T-helper 9 cell (primary cell): Measurements from ENCODE around the gene TOR1A.

ENCODE experiments used
- DNase-seq: peaks from one replicate; pipeline ENCODE4 v3.0.0-alpha.2; 2020
- total RNA-seq, 2 donors: gene quantifications; one replicate each; lab custom pipeline; 2026; lab: John Stamatoyannopoulos, UW

TOR1A gene, protein sequence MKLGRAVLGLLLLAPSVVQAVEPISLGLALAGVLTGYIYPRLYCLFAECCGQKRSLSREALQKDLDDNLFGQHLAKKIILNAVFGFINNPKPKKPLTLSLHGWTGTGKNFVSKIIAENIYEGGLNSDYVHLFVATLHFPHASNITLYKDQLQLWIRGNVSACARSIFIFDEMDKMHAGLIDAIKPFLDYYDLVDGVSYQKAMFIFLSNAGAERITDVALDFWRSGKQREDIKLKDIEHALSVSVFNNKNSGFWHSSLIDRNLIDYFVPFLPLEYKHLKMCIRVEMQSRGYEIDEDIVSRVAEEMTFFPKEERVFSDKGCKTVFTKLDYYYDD
- total RNA-seq: 21.2 to 54.6 reads per million in 2 donors

- peak; percentile 87 for DNase-seq
Observed at GRCh38 chr9:129823935-129824601, at the start of gene TOR1A. TSS of gene TOR1A (minus strand) at chr9:129824136. CDS start at chr9:129824085, 51 bp downstream.

DNA sequence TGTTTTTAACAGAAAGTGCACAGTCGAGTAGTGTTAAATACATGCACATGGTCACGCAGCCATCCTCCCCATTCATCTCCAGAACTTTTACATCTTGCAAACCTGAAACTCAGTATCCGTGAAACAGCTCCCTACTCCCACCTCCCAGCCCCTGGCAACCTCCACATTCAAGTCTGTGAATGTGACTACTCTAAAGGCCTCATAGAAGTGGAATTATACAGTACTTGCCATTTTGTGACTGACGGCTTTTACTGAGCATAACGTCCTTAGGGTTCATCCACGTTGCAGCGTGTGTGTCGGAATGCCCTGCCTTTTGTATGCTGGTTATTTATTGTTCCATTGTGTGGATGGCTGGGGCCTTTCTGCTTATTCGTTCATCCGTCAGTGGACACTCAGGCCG is 47.1 kb upstream of the TOR1A start:
- no peak for DNase-seq

- DNase-seq: no peak
Observed at GRCh38 chr9:129869585-129870501, 45.9 kb upstream of the TOR1A start.

GRCh38 chr9:129868872-129869486 is 45.0 kb upstream of the TOR1A start:
- peak; percentile 87 for DNase-seq

GRCh38 chr9:129868023-129868871 is 44.3 kb upstream of the TOR1A start:
- no peak for DNase-seq

DNA sequence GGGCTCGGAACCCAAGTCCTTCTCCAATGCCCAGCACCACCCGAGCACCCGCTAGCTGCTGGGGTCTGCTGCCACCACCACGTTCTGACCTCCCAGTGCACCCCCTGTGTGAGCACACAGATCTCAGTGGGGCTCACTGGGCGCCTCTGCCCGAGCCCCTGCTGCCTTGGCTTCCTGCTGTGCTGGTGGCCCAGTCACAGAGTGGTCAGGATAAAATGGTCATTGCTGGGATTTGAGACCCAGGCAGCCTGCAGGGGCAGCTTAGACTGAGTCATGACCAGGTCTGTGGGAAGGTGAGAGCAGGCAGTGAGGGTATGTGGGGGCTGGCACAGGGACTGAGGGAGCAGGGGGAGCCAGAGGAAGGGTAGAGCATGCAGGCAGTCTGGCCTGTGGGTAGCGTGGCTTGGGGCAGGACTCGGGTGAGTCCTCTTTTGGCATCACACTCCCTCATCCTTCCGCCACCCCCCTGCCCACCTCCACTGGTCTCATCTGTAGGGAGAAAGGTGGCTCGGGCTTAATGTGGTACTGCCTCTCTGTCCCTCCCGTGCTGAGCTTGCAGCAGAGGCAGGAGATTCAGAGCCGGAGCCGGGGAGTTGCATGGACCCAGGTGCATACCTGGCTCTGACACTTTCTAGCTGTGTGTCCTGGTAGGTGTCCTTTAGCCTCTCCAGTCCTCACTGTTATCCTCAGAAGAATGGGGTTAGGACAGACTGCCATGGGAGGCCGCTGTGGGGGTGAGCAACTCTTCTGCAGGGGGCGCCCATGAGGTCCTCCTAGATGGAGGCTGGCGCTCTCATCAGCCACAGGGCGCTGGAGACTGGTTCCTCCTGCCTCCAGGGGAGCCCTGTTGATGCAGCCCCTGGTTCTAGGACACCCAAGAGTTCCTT is 43.4 kb upstream of the TOR1A start:
- DNase-seq: no peak

DNA sequence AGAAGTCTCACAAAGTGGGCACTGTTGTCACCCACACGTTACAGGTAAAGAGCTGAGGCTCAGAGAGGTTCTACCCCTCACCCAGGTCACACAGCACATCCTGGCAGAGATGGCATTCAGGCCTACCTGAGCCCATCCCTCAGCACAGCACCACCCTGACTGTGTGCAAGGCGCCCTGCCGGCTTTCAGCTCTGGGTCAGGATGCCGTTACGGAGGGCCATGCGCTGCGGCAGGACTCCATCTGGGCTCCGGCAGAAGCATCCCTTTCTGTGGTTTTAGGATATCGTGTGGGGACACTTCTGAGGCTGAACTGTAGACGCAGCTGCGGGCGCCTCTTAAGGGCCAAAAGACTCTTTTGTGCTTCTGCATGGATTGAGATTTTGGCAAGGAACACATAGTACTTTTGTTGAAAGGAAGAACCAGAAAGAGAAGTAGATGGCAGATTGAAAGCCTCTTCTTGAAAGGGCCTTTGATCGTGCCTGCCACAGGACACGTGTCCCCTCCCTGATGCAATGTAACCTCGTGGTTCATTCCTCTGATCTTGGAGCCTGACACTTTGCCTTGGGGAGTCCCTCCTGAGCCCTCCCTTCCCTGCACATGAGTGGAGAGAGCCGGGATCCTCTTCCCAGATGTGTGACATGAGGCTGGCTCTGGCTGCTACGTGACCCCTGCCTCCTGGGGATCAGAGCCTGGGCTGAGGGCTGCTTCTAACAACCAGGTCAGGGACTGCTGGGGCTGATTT is 42.6 kb upstream of the TOR1A start:
- DNase-seq: no peak

DNA sequence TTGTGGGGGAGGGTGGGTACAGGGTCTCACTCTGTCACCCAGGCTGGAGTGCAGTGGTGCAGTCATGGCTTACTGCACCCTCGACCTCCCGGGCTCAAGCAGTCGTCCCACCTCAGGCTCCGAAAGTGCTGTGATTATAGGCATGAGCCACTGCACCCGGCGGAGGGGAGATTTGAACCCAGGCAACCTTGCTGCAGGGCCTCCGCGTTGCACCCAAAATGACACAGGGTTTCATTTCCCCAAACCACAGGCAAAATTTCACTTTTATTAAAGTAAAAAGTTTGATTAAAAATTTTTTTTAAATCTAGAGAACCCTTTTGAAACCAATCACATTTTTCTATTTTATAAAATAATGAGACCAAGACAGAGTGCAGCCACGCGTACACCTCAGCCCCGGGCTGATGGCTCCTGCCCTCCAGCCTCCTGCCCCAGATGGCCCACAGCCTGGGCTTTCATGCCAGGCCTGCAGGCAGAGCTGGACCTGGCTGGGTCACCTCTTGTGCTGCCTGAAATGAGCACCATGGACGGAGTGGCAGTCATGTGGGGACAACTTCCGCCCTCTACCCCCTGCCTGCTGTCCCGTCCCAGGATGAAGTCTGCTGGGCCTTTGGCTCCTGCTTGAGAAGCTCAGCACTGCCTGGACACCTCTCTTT is 41.9 kb upstream of the TOR1A start:
- DNase-seq: no peak

DNA sequence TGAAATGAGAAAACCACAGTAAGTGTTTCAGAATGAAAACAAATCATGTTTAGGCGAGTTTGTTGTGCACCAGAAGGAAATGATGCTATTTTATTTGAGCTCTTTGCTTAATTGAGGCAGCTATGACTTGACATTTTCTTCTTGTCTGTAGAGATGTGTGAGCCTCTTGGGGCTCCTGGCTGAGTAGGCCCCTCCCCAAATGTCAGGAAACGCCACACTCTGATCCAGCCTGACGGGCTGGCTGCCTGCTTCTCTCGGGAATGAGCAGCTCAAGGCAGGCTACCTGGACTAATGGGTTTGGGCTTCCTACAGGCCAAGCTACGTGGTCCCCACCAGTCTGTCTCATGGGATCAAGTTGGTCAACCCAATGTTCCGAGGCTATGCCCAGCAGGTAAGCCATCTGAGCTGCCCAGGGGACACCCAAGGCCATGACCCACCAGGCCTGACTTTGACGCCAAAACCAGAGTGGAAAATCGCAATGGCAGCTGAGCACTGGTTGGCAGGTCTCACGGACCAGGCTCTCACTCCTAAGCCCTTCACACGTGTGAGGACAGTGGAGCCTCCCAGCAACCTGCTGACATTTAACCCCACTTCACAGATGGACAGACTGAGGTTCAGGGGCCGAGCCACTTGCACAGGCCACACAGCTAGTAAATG is 41.2 kb upstream of the TOR1A start:
- no peak for DNase-seq

- DNase-seq: peak; percentile 67
Observed at GRCh38 chr9:129863059-129863690, 39.2 kb upstream of the TOR1A start.

DNA sequence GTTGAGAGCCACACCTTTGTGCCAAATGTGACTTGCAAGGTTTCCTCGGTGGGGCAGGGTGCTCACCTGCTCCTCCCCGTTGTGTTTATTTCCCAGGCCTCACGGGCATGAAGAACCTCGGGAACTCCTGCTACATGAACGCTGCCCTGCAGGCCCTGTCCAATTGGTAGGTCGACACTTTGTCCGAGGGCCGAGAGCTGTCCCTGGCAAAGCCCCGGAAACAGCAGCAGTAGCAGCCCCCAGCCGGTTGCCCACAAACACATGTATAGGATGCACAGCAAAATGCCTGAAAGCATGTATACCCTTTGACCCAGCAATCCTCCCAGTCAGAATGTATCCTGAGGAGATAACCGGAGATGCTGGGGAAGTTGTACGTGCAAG is 37.5 kb upstream of the TOR1A start:
- DNase-seq: no peak

DNA sequence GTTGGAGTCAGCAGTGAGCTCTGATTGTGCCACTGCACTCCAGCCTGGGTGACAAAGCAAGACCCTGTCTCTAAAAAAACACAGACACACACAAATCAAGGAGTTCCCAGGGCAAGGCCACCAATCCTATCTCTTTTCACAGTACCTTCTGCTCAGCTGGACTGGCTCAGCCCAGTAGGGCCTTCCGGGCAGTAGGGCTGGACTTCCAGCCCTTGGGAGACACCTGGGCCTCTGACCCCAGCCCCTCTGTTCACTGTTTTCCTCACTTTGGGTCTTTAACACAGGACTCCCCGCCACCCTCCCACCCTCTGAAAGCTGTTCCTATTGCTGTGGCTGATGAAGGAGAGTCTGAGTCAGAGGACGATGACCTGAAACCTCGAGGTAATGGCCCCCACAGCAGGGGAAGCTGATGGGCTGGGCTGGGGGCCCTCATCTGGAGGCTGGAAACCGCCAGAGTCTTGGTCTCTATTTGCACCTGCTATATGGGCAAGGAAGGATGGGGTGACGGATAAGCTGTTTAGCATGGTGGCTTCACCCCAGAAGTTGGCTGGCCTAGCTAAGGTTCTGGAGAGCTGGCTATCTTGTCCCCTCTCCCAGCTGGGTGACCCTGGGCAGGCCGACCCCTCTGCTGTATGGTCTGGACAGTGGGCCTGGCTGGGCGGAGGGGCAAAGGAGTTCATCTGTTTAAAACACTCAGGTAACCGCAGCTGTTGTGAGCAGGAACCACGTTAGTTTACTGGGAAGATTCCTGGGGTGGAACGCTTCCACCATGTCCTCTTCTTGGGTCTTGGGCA is 36.9 kb upstream of the TOR1A start:
- no peak for DNase-seq

- DNase-seq: no peak
Observed at GRCh38 chr9:129858167-129858962, 34.4 kb upstream of the TOR1A start.

GRCh38 chr9:129857207-129857606 is 33.3 kb upstream of the TOR1A start:
- DNase-seq: no peak

DNA sequence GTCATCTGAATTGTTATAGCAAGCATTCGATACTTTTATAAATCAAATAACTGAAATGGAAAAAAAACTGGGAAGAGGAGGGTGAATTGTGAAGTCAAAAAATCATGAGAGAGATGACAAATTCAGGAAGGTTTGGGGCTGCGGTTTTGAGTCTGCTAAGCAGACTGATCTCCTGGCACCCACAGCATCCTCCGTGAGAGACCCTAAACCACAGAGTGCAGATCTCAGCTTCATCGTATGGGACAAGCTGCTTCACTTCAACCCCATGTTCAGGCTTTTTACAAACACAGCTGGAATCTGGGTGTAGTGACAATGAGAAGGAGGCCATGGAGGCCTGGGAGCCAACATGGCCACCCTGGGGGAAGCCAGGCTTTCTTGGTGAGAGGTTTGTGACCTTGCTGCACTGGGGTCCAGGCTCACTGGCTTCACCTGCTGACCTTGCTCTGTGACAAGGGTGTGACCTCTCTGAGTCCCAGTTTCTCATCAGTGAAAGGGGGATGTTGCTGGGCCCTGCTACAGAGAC is 30.7 kb upstream of the TOR1A start:
- no peak for DNase-seq

- no peak for DNase-seq
Observed at GRCh38 chr9:129853614-129854013, 29.7 kb upstream of the TOR1A start.
